HepG2 (cell line): ENCODE results near the gene VASN. TPM values are rescaled to one million over a fixed set of nuclear protein-coding genes. Genes with fewer than 3 reads are reported as not detected.

Source experiments
- GABPB1 ChIP-seq: IDR thresholded peaks from 2 replicates; pipeline ENCODE4 v1.6.1; 2016; ENCODE audit warnings: mild to moderate bottlenecking, missing genetic modification reagents, moderate library complexity, missing compliant biosample characterization
- HMGXB3 ChIP-seq: sonication (generic); formaldehyde crosslinking; IDR thresholded peaks from 2 replicates; pipeline ENCODE4 v1.4.0; 2020; ENCODE audit warnings: missing genetic modification reagents, borderline replicate concordance
- ISL2 ChIP-seq: sonication (generic); formaldehyde crosslinking; IDR thresholded peaks from 2 replicates; pipeline ENCODE4 v1.5.0; 2020; ENCODE audit warnings: missing genetic modification reagents
- KLF6 ChIP-seq: IDR thresholded peaks from 2 replicates; pipeline ENCODE4 v1.8.0; 2016; ENCODE audit warnings: missing biosample characterization, missing genetic modification reagents
- PITX1 ChIP-seq: sonication (generic); formaldehyde crosslinking; IDR thresholded peaks from 2 replicates; pipeline ENCODE4 v1.5.1; 2020; ENCODE audit warnings: mild to moderate bottlenecking, missing genetic modification reagents
- RAD51 ChIP-seq: fragments of 450-650 bp; IDR thresholded peaks from 2 replicates; pipeline ENCODE4 v1.6.1; 2016; ENCODE audit warnings: borderline replicate concordance
- SMAD3 ChIP-seq: sonication (generic); formaldehyde crosslinking; IDR thresholded peaks from 2 replicates; pipeline ENCODE4 v1.4.0; 2020; ENCODE audit warnings: missing genetic modification reagents
- ZNF121 ChIP-seq: sonication (generic); formaldehyde crosslinking; IDR thresholded peaks from 2 replicates; pipeline ENCODE4 v1.5.0; 2020; ENCODE audit warnings: mild to moderate bottlenecking, missing genetic modification reagents
- ZNF20 ChIP-seq: sonication (generic); formaldehyde crosslinking; IDR thresholded peaks from 2 replicates; pipeline ENCODE4 v1.4.0; 2020; ENCODE audit warnings: mild to moderate bottlenecking, moderate library complexity, missing genetic modification reagents
- ZNF281 ChIP-seq: sonication (generic); formaldehyde crosslinking; IDR thresholded peaks from 2 replicates; pipeline ENCODE4 v1.4.0; 2020; ENCODE audit warnings: missing genetic modification reagents, borderline replicate concordance
- ZNF354B ChIP-seq: sonication (generic); formaldehyde crosslinking; IDR thresholded peaks from 2 replicates; pipeline ENCODE4 v1.8.0; 2022; ENCODE audit warnings: mild to moderate bottlenecking, missing genetic modification reagents
- ZNF501 ChIP-seq: sonication (generic); formaldehyde crosslinking; IDR thresholded peaks from 2 replicates; pipeline ENCODE4 v1.5.1; 2020; ENCODE audit warnings: mild to moderate bottlenecking, moderate library complexity, missing genetic modification reagents
- ZNF503 ChIP-seq: sonication (generic); formaldehyde crosslinking; IDR thresholded peaks from 2 replicates; pipeline ENCODE4 v1.4.0; 2020; ENCODE audit warnings: missing genetic modification reagents
- ZNF7 ChIP-seq: IDR thresholded peaks from 2 replicates; pipeline ENCODE4 v1.6.1; 2016; ENCODE audit warnings: missing biosample characterization, missing genetic modification reagents
- ZNF784 ChIP-seq: sonication (generic); formaldehyde crosslinking; IDR thresholded peaks from 2 replicates; pipeline ENCODE4 v1.5.1; 2020; ENCODE audit warnings: missing genetic modification reagents, mild to moderate bottlenecking, borderline replicate concordance
- ZNF800 ChIP-seq: sonication (generic); formaldehyde crosslinking; IDR thresholded peaks from 2 replicates; pipeline ENCODE4 v1.4.0; 2020; ENCODE audit warnings: missing genetic modification reagents
- ZZZ3 ChIP-seq: sonication (generic); formaldehyde crosslinking; IDR thresholded peaks from 2 replicates; pipeline ENCODE4 v1.4.0; 2020; ENCODE audit warnings: missing genetic modification reagents, mild to moderate bottlenecking, borderline replicate concordance
- polyA plus RNA-seq, 8 experiments: library from polyadenylated mRNA; depleted of rRNA in 3 of 8; stranded (reverse) in 7 of 8; unstranded in 1 of 8; fragments of >200 nt; fragmentation: Illumina TruSeq in 4 of 8; extraction: Trizol in 4 of 8; gene quantifications; 2 replicates each; pipeline versions ENCODE4 v1.2.1 to v1.2.3, GENCODE V29; 2011 to 2016; ENCODE audit warnings: low read depth in 4 of 8, missing spikeins in 1 of 8, mixed read lengths in 1 of 8; ENCODE audit not compliant: insufficient read depth in 1 of 8
- total RNA-seq, 5 experiments: library from RNA; depleted of rRNA; stranded (reverse); fragments of >200 nt; fragmentation: Illumina TruSeq; extraction: Trizol; gene quantifications; 2 replicates each; pipeline ENCODE4 v1.2.3, GENCODE V29; 2016; ENCODE audit warnings: low read depth in 1 of 5

VASN gene
- total and polyA plus RNA-seq, 2 of the 13 experiments (the other 11 are each of a cell fraction or from before 2014, with no cell fraction given), result 8.4 to 18.2 TPM

- no peak for TF ChIP-seq HMGXB3
- no peak for TF ChIP-seq SMAD3 (CRISPR knock-in tag)
- no peak for TF ChIP-seq PITX1 (CRISPR knock-in tag)
- TF ChIP-seq ZNF281, result peak; percentile 66; the same call in 1 of the 2 replicates
- no peak for TF ChIP-seq RAD51
- no peak for TF ChIP-seq ZZZ3
- TF ChIP-seq GABPB1 (CRISPR knock-in tag), result peak; percentile 62; the same call in 1 of the 2 replicates
- no peak for TF ChIP-seq ZNF121
- TF ChIP-seq ISL2 (CRISPR knock-in tag), result 0 out of 2 replicates have a peak, but pooled peaks have one; percentile 14
- no peak for TF ChIP-seq KLF6
- no peak for TF ChIP-seq ZNF800 (CRISPR knock-in tag)
- no peak for TF ChIP-seq ZNF354B (CRISPR knock-in tag)
- TF ChIP-seq ZNF501 (CRISPR knock-in tag), result 0 out of 2 replicates have a peak, but pooled peaks have one; percentile 49
- no peak for TF ChIP-seq ZNF784 (CRISPR knock-in tag)
- no peak for TF ChIP-seq ZNF503 (CRISPR knock-in tag)
- TF ChIP-seq ZNF7 (CRISPR knock-in tag), result no peak
- no peak for TF ChIP-seq ZNF20 (CRISPR knock-in tag)
Measured at GRCh38 chr16:4370570-4371356, 885 bp upstream of the VASN start (continued).
